ENCODE measurements around the gene HAT1.

GRCh38 chr2:171924170-171924942 is 2.1 kb downstream of the HAT1 start:
- TF ChIP-seq CTCF (IDR thresholded peaks at IDR 0.05) (no peak), POLR2A (IDR thresholded peaks at IDR 0.05) (no peak)
